Hematopoietic multipotent progenitor cell treated with erythropoietin and hydrocortisone succinate and interleukin-3 and kit ligand, for 4 days (in vitro differentiated cells): ENCODE results near the gene DCTN2.

Source experiments
- DNase-seq: peaks from one replicate; pipeline ENCODE4 v3.0.0-alpha.2; 2015

Gene DCTN2

GRCh38 chr12:57485695-57486094, 61.3 kb downstream of the DCTN2 start:
- no peak for DNase-seq

- no peak for DNase-seq
Measured at GRCh38 chr12:57483466-57483865, 63.5 kb downstream of the DCTN2 start.

- DNase-seq: no peak
Measured at GRCh38 chr12:57481671-57482070, 65.3 kb downstream of the DCTN2 start.
